ENCODE measurements around the gene PPTC7. TPM values are rescaled to one million over a fixed set of nuclear protein-coding genes. Genes with fewer than 3 reads are reported as not detected.

Gene PPTC7
- total and polyA plus RNA-seq, 2 of the 8 experiments (the other 6 are each of a cell fraction or from before 2014, with no cell fraction given): 8.1 to 15.9 TPM

- TF ChIP-seq CHD7 (IDR thresholded peaks at IDR 0.05; ENCODE audit: insufficient replicate concordance, low read length) (no peak), RXRA (IDR thresholded peaks at IDR 0.05; ENCODE audit: insufficient read depth, low read depth, low read length) (no peak), CHD2 (IDR thresholded peaks at IDR 0.05; ENCODE audit: low read length) (no peak), USF2 (IDR thresholded peaks at IDR 0.05; ENCODE audit: low read length) (no peak), JUN (IDR thresholded peaks at IDR 0.05; ENCODE audit: low read depth, low read length) (no peak), EGR1 (IDR thresholded peaks at IDR 0.05; ENCODE audit: borderline replicate concordance, low read depth, low read length) (no peak), SUZ12 (IDR thresholded peaks at IDR 0.05; ENCODE audit: low read length) (no peak), TCF12 (IDR thresholded peaks at IDR 0.05; ENCODE audit: low read depth, low read length) (no peak)
Observed at GRCh38 chr12:110597885-110598284, 14.8 kb upstream of the PPTC7 start (continued).
